ENCODE results near the gene PLLP. TPM values are rescaled to one million over a fixed set of nuclear protein-coding genes. Genes with fewer than 3 reads are reported as not detected.

The PLLP gene
- total and polyA plus RNA-seq, 9 of the 15 experiments (the other 6 are each of a cell fraction or from before 2014, with no cell fraction given): 0.09 to 0.96 (median 0.27) TPM

- TF ChIP-seq ELF2 (CRISPR knock-in tag; IDR thresholded peaks at IDR 0.05) (no peak), ZNF232 (CRISPR knock-in tag; IDR thresholded peaks at IDR 0.05) (no peak), ZSCAN29 (IDR thresholded peaks at IDR 0.05) (no peak), ZNF609 (CRISPR knock-in tag; IDR thresholded peaks at IDR 0.05; ENCODE audit: borderline replicate concordance) (no peak), SMARCA4 (IDR thresholded peaks at IDR 0.05) (peak; percentile 70; the same call in 1 of the 2 replicates), RREB1 (CRISPR knock-in tag; IDR thresholded peaks at IDR 0.05) (no peak), IRF9 (tag; IDR thresholded peaks at IDR 0.05) (no peak), NFYB (IDR thresholded peaks at IDR 0.05; ENCODE audit: extremely low read depth, insufficient read length) (no peak), AFF1 (IDR thresholded peaks at IDR 0.05; ENCODE audit: low read depth in 1 of 2, partially characterized antibody in 2 of 2) (no peak), NR3C1 (CRISPR knock-in tag; IDR thresholded peaks at IDR 0.05) (no peak)
Measured at GRCh38 chr16:57268804-57269800, 15.4 kb downstream of the PLLP start (continued).

All from K562 (cell line).